ENCODE measurements around the gene SYN1.
A peak's percentile ranks its signal among the peaks of the same experiment; 100 is the strongest.
"Not testable (repeated sequence)": the region's sequence is repeated elsewhere in the genome, so short reads cannot be mapped to it uniquely, and the experiment has no call there.

The SYN1 gene

DNA sequence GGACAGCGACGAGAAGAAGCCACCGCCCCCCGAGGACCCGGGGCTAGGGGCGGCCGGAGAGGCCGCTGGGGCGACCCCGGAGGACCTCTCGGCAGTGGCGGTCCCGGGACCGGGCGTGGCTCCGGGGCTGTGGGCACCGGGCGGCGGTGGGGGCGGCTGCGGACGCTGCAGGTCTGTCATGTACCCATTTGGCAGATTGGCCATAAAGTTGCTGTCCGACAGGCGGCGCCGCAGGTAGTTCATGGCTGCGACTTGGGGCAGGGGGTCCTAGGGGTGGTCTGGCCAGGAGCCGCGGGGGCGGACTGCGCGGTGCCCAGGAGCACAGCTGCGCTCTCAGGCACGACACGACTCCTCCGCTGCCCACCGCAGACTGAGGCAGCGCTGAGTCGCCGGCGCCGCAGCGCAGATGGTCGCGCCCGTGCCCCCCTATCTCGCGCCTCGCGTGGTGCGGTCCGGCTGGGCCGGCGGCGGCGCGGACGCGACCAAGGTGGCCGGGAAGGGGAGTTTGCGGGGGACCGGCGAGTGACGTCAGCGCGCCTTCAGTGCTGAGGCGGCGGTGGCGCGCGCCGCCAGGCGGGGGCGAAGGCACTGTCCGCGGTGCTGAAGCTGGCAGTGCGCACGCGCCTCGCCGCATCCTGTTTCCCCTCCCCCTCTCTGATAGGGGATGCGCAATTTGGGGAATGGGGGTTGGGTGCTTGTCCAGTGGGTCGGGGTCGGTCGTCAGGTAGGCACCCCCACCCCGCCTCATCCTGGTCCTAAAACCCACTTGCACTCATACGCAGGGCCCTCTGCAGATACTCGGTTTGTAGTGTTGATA lies at the start of gene SYN1:
Gene SYN1 (minus strand): TSS at position 372 of the 817 bp plus-strand sequence. CDS start 129 bp downstream, at position 243.
- peak; percentile 71 for DNase-seq (ENCODE audit: low spot score)

DNA sequence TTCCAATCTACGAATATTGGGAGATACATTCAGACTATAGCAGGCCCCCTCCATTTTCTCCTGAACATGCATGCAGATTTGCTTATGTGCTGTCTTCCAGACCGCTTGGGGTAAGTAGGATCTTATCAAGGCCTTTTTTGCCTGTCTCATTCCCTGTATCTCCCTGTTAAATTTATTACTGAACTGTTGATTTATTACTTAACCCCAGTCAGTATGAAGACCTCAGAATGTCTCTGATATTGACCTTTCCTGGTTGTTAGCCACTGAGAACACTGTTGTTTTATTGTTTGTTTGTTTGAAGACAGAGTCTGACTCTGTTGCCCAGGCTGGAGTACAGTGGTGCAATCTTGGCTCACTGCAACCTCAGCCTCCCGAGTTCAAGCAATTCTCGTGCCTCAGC lies 46.1 kb upstream of the SYN1 start:
- DNase-seq (ENCODE audit: low spot score) = not testable (repeated sequence)

DNA sequence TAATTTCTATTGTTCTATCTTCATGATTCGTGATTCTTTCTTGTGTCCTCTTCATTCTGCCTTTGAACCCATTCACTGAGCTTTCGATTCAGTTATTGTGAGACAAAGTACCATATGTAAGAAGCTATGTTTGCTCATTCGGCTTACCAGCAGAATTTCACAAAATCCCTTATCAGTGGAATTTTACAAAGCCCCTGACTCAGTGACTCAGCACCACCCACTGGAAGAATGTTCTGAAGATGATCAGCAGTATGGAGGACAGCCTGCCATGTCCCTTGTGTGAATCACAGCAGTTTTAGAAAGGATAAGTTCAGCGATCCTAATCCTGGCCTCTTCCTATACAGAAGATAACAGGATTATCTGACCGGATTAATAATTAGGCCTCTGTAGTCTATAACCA lies 45.1 kb upstream of the SYN1 start:
- no peak for DNase-seq (ENCODE audit: low spot score)

DNA sequence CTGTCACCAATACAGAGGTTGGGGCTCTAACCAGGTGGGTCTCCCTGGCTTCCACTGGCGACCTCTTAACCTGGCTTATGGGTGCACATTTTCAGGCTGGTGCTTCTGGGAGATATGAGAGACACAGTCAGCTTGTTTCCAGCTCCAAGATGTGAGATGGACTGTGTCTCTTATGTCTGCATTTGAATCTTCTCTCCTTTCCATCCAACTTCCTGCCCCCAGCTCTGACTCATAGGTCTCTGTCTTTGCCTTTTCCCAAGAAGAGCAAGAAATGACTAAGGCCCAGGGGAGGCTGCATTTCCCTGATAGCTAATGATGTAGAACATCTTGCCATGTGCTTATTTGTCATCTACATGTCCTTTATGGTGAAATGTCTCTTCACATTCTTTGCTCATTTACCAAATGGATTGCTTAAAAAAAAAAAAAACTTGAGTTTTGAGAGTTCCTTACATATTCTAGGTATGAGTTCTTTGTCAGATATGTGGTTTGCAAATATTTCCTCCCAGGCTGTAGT lies 42.5 kb upstream of the SYN1 start:
- DNase-seq (ENCODE audit: low spot score) = peak; percentile 25

DNA sequence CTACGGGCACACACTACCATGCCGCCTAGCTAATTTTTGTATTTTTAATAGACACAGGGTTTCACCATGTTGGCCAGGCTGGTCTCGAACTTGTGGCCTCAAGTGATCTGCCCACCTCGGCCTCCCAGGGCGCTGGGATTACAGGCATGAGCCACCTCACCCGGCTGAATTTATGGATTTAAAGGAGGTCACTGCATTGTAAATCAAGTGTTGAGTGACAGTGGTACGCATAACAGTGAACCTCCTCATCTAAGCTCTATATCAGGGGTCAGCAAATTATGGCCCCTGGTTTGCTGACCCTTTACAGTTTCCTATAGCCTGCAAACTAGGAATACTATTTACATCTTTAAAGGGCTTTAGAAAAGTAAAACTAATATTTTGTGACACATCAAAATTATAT lies 41.9 kb upstream of the SYN1 start:
- DNase-seq (ENCODE audit: low spot score) = no peak

DNA sequence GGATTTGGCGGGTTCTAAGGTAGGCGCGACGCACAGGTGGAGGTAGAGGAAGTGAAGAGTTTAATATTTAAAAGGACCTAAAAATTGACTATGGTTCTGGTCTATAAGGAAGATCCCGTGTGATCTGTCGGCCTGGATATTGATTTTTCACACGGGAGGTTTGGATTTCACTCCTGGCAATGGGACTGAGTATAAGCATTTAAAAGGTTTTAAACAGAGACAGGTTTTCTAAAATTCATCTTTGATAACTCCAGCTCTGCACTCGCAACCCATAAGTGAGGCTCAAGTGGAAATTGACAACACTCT lies 39.7 kb upstream of the SYN1 start:
- no peak for DNase-seq (ENCODE audit: low spot score)

DNA sequence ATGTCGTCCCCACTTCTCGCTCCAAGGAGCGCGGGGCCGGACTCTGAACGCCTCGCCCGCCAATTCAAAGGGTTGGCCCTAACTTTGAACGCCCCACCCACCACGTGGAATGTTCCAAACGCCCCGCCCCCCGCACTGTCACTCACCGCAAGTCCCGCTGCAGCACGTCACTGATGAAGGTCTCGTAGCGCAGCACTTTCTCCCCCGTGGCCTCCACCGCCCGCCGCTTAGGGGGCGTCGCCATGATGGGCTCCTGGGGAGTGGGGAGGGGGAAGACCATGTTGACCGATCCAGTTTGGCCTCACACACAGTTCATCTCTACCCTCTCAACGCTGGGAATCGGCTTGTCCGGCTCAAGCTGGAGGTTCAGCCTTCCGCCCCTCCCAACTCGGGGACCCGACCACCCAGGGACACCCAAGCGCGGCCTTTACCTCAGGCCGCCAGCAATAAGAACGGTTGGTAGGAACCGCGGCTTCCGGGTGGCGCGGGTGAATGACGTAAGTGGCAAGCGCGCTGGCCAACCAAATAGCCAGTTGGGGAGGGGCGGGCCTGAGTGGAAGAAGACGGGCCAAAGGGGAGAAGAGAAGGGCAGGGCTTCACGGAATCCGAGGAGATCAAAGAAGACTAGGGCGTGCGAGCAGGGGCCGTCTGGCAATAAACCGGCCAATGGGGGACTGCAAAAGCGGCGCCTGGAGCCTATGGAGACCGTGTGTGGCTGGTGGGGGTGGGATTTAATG lies 39.2 kb upstream of the SYN1 start, which contains the start of gene UXT:
Gene UXT (minus strand): TSS at position 497 of the 737 bp plus-strand sequence. CDS start 253 bp downstream, at position 244.
- DNase-seq (ENCODE audit: low spot score) = peak; percentile 88

DNA sequence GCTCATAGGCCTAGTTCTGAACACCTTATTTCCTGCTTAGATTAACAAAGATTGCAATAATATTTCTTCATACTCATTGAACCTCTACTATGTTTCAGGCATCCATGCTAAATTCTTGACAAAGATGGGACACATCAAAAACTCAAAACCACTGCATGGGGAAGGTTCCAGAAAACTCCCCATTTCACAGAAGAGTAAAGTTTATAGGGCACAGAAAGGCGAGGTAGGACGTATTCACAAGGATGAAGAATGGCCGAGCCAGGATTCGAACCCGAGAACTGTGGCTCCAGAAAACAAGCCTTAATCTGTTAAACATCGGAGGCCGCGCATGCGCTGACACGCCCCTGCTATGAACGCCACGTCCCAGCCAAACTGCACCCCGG lies 38.6 kb upstream of the SYN1 start:
- DNase-seq (ENCODE audit: low spot score) = no peak

DNA sequence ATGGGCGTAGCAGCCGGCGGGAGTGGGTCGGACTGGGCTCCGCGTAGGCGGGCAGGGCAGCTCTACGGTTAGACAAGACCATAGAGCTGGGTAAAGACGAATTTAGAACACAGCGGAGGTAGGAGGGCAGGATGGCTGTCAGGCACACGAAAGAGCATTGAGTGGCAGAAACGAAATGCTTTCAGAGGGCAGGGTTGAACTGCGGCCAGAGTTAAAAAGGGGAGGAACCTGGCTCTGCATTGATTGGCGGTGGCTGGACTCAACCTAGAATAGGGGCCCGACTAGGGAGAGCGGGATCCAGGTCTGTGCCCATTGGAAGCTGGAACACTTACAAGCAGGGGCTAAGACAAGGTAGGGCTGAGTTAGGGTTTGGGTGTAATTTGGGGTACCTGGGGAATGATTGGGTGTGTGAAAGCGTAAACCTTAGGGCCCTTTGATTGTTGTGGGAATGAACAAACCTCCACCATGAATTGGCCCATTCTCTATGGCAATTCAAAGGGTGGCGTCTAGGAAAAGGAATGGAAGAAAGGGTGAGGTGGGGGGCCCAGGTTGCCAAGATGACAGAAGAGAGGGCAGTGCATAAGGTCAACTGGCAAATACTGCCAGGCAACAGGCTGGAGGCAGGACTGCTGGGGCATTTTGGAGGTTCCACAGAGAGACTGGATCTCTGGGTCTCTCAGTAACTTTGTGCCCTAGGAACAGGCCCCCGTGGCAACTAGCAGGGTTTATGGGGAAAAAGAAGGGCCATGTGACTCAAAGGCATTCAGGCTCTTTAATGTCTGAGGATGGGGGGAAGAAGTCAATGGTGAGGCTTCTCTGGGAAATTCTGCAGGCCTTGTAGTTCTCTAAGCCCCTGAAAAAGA lies 31.6 kb upstream of the SYN1 start:
- no peak for DNase-seq (ENCODE audit: low spot score)

DNA sequence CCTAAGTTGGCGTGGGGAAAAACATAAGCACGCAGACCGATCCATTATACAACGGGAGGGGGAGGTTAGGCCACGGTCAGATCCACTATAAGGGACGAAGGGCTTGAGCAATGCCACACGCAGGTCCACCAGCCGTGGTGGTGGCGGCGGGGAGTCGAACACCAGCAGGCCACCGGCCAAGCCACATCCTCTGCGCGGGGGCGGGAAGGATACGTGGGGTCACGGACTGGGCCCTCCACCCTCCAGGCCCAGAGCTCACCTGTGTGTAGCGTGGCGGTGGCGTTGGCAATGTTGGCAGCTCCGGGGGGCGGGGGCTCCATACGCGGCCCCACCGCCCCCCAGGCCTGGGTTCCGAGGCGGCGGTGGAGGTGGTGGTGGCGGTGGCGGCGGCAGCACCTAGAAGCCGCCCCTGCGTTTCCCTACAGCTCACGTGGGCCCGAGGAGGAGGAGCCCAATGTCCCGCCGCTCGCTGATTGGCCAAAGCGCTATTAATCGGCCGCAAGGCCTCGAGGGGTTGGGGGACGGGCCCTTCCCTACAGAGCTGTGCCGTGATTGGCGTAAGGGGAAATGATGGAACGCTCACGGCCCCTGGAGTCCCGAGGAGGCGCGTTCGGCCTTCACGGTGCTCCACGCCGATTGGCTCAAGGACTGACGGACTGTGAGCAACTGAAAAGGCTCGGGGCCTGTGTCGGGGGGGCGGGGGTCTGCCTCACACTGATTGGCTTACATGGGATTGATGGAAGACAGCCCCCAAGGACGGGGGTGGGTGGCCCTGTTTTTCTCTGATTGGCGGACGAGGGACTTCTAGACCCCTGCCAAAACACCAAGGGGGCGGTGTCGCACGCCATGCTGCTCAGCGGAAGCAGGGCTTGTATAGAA lies 30.7 kb upstream of the SYN1 start, which contains the start of gene ELK1:
Gene ELK1 (minus strand): TSS at position 400 of the 879 bp plus-strand sequence. CDS start 9,122 bp downstream, outside the sequence.
- peak; percentile 81 for DNase-seq (ENCODE audit: low spot score)

DNA sequence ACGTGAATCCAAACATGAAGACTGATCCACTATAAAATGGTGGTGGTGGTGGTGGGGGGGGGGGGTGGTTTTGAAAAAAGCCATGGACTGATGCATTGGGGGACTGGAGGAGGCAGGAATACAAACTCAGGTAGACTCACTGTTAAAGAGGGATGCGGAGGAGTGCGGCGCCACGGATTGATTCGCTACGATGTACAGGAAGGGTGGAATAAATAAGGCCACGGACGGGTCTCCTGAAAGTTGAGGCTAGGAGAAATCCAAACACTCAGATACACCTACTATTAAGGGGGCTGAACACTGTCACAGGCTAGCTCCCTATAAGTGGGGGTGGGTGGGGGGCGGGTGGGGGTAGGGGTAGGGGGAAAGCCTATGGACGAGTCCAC lies 30.1 kb upstream of the SYN1 start:
- DNase-seq (ENCODE audit: low spot score) = no peak

DNA sequence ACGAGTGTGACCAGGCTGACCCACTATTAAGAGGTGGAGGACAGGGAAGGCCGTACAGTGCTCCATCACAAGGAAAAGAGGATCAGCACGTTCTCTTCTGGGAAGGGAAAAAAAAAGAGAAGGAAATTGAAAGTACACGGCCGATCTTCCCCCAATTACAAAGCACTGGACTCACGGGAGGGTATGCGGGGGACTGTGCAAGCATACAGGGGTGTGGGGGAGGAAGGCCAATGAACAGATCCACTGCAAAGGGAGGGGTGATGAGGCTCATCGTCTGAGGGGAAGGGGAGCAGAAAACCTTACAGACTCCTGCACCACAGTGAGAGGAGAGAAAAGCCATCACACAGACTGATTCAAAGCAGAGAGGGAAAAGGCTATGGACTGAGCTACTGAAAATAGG lies 29.6 kb upstream of the SYN1 start:
- DNase-seq (ENCODE audit: low spot score) = no peak

DNA sequence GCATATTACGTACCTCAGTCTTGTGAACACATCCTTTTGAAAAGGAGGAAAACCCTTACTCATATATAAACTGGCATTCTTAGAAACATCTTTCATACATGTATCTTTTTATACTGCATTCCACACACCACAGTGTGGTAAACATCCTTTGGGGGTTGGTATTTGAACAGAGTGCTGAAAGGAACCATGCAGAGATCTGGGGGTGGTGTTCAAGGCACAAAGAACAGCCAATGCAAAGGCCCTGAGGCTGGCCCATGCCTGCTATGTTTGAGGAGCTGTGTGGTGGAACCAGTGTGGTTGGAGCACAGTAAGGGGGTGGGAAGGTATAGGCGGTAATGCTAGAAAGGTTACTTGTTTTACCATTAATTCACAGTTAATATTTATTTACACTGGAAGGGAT lies 28.7 kb upstream of the SYN1 start:
- DNase-seq (ENCODE audit: low spot score) = no peak

DNA sequence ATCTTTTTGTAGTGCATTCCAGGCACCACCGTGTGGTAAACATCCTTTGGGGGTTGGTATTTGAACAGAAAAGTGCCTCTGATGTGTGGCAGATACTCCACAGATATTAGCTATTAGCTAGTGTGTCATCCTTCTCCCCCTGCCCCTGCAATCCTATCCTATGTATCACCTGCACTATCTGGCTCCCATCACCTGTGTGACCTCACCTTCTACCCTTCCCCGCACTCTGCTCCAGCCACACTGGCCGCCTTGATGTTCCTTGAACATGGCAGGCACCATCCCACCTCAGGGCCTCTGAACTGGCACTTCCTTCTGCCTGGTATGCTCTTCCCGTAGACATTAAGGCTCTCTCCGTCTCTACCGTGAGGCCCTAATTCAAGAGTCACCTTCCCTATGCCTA lies 27.0 kb upstream of the SYN1 start:
- DNase-seq (ENCODE audit: low spot score) = no peak

DNA sequence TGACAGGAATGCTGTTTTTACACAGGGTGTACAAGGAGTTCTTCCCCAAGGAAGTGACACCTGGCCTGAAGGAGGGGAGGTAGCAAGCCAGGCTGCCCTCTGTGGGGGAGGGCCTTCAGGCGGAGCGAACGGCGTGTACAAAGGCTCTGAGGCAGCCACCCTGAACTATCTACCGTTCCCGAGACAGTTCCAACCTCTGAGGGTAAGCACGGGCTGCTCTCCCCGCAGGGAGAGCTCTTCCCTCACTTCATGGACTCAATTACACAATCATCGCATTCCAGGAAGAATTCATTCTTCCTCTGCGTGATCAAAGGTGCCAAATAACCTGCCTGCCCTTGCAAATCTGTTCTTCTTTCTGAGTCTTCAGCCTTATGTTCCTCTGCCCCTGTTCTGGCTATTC lies 25.9 kb upstream of the SYN1 start:
- no peak for DNase-seq (ENCODE audit: low spot score)

DNA sequence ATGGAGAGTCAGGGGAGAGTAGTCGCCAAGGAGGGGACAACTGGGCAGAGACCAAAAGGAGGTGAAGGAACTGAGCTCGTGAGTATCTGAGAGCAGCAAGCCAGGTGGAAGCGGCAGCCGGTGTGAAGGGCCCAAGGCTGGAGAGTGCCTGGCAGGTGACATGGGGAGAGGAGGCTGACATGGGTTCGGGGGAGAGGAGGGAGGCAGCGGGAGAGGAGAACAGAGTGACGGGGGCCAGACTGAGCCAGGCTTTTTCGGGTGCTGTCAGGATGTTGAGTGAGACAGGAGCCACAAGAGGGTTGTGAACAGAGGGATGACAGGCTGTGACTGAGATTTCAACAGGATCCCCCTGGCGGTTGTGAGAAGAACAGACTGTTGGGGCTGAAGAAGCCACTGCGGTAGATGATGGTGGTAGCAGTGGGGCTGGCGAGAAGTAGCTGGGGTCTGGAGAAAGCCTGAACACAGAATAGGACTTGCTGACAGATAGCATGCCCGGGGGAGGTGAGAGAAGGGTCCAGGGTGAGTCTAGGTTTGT lies 25.0 kb upstream of the SYN1 start:
- peak; percentile 17 for DNase-seq (ENCODE audit: low spot score)

DNA sequence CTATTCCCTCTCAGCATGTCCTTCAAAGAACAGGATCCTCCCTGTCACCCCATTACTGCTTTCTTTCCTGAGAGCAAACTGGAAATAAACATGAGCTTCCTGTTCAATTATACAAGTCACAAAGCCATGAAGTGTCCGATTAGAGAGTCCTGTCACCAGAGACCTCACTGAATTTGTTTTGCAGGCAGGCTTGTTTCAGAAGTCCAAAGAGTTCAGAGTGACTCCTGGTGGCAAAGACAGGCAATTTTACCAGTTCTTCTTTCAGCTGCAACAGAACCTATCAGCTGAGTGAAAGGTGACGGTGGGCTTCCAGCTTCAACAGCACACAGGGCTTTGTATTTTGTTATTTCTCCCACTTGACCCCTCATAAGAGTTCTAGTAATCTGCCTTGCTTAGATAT lies 24.3 kb upstream of the SYN1 start:
- DNase-seq (ENCODE audit: low spot score) = no peak

DNA sequence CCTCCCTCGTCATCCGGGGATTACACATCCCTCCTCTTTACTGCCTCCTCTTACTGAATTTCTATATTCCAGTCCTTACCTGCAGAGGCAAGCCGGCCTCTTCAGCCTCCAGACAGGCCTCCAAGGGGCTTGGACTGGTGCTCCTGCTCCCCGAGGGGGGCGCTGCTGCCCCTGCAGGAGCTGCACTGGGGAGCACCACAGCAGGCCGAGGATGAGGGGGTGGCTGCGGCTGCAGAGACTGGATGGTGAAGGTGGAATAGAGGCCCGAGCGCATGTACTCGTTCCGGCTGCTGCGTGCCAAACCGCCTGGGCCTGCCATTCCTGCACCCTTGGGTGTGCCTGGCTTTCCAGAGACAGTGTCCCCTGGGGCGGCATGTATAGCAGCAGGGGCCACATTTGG lies 19.2 kb upstream of the SYN1 start:
- no peak for DNase-seq (ENCODE audit: low spot score)

DNA sequence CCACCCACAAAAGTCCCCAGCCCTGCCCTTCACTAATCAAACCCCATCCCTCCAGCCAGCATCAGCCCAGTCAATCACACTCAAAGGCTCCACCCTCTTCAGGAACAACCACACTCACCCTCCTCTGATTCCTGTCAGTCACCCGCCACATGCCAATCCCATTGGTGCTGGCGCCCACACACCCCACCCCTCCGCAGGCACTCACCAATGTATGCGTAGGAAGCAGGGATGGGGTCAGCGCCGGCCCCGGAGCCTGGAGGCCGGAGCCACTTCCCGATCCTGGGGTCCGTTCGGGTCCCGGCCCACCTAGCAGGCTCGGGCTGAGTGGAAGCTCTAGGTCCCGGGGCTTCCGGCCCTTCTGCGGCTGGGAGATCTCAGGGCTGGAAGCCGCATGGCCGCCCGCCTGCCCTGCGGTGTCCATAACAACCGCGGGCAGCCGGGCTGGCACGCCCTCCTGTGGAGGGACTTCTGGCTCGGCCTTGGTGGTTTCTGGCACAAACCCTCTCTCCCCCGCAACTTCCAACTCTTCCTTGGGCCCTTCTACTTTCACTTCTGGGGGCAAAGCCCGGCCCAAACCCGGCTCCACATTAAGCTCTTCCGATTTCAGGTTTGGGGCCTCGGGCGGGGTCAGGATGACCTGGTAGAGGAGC lies 18.0 kb upstream of the SYN1 start:
- peak; percentile 57 for DNase-seq (ENCODE audit: low spot score)

DNA sequence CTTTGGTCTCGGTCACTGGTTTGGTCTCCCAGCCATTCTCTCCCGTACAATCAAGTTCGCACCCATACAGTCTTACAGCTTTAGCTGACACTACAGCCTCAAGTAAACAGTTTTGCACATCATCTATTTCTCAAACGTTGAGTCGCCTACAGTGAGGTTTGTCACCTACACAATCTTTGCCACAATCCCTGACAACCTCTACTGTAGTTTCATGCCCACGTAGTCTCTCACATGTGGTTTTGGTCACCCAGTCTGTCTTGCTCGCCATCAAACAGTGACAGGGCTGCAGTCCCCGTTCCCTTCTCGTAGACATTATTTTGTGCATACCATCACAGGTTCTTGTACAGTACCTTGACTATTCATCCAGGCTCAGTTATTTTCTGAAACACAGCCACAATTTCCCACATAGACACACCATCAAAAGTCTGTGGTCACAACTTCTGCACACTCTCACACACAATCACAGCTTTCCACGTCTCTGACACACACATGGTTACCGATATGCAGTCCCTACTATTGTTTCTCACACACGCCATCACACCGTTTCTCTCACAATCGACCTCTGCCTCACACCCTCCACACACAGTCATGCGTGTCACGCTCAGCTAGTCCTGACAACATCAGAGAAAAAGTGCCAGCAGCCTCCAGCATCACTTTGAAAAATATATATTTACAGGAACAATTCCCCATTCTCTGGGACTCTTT lies 15.4 kb upstream of the SYN1 start:
- DNase-seq (ENCODE audit: low spot score) = no peak
